Fibroblast of lung (primary cell): ENCODE results near the gene B3GALNT2. TPM values are rescaled to one million over a fixed set of nuclear protein-coding genes. Genes with fewer than 3 reads are reported as not detected.

Experiments used
- DNase-seq, 2 donors: peaks; one replicate each; pipeline versions ENCODE4 v3.0.0 to v3.0.0-alpha.2; 2010; ENCODE audit warnings: low read depth in 2 of 2
- H2AFZ ChIP-seq: 2 replicates; pipeline ENCODE4 v1.5.1; 2012; ENCODE audit warnings: low read length, control low read depth, inconsistent platforms
- H3K27ac ChIP-seq: 2 replicates; pipeline ENCODE4 v1.5.1; 2011; ENCODE audit warnings: low read length, control low read depth; ENCODE audit not compliant: insufficient read depth
- H3K27me3 ChIP-seq: 2 replicates; pipeline ENCODE4 v1.5.1; 2011; ENCODE audit warnings: mild to moderate bottlenecking, low read length; ENCODE audit not compliant: control insufficient read depth, insufficient read depth
- H3K36me3 ChIP-seq: 2 replicates; pipeline ENCODE4 v1.5.1; 2011; ENCODE audit warnings: low read length; ENCODE audit not compliant: control insufficient read depth, insufficient read depth
- H3K4me1 ChIP-seq: 2 replicates; pipeline ENCODE4 v1.5.1; 2011; ENCODE audit warnings: low read length; ENCODE audit not compliant: control insufficient read depth, insufficient read depth; ENCODE audit errors: extremely low read depth
- H3K4me2 ChIP-seq: 2 replicates; pipeline ENCODE4 v1.5.1; 2011; ENCODE audit warnings: low read length, control low read depth; ENCODE audit not compliant: insufficient read depth; ENCODE audit errors: extremely low read depth
- H3K4me3 ChIP-seq, 4 experiments: fragments of 200-600 bp in 1 of 4; sonication (generic) in 1 of 4; replicated peaks in 1 of 4; 2 replicates each; pipeline ENCODE4 v1.5.1; 2011 to 2016; ENCODE audit warnings: low read length in 4 of 4, low read depth in 3 of 4, mild to moderate bottlenecking in 3 of 4, control low read depth in 2 of 4, inconsistent platforms in 1 of 4, mixed read lengths in 1 of 4; ENCODE audit not compliant: insufficient read depth in 1 of 4; ENCODE audit errors: control extremely low read depth in 1 of 4
- H3K79me2 ChIP-seq: 2 replicates; pipeline ENCODE4 v1.5.1; 2012; ENCODE audit warnings: mild to moderate bottlenecking, low read length, inconsistent platforms; ENCODE audit not compliant: control insufficient read depth, insufficient read depth
- H3K9ac ChIP-seq: 2 replicates; pipeline ENCODE4 v1.5.1; 2011; ENCODE audit warnings: mild to moderate bottlenecking, low read length, control low read depth; ENCODE audit not compliant: insufficient read depth
- H3K9me3 ChIP-seq: 2 replicates; pipeline ENCODE4 v1.5.1; 2012; ENCODE audit warnings: low read depth, low read length; ENCODE audit not compliant: control insufficient read depth, insufficient read depth
- H4K20me1 ChIP-seq: 2 replicates; pipeline ENCODE4 v1.5.1; 2011; ENCODE audit warnings: low read length; ENCODE audit not compliant: control insufficient read depth, insufficient read depth; ENCODE audit errors: extremely low read depth
- EZH2 ChIP-seq: IDR thresholded peaks from 2 replicates; pipeline ENCODE4 v1.5.1; 2012; ENCODE audit warnings: low read length, control low read depth, mild to moderate bottlenecking; ENCODE audit errors: missing control alignments
- polyA plus RNA-seq, 2 donors: library from polyadenylated mRNA; depleted of rRNA in 1 of 2; stranded (reverse) in 1 of 2; unstranded in 1 of 2; fragments of >200 nt; gene quantifications; 2 replicates each; pipeline ENCODE4 v1.2.1, GENCODE V29; 2011 to 2012; ENCODE audit warnings: missing spikeins in 1 of 2
- total RNA-seq: library from RNA; depleted of rRNA; stranded (reverse); fragments of >200 nt; gene quantifications from 2 replicates; pipeline ENCODE4 v1.2.1, GENCODE V29; 2014
- TF ChIP-seq, protein P1 (sequence below), 2 donors: IDR thresholded peaks in 1 of 2; conservative IDR thresholded peaks in 1 of 2; 1 replicate in 1 of 2; 2 replicates in 1 of 2; pipeline ENCODE4 v1.5.1; 2011 to 2012; ENCODE audit warnings: low read length in 2 of 2, control low read depth in 1 of 2, inconsistent platforms in 1 of 2, low read depth in 1 of 2, mild to moderate bottlenecking in 1 of 2

The B3GALNT2 gene
- total and polyA plus RNA-seq, 2 donors (not counting 1 experiment from before 2014, with no cell fraction given), result 23.1 to 51.4 TPM

DNA sequence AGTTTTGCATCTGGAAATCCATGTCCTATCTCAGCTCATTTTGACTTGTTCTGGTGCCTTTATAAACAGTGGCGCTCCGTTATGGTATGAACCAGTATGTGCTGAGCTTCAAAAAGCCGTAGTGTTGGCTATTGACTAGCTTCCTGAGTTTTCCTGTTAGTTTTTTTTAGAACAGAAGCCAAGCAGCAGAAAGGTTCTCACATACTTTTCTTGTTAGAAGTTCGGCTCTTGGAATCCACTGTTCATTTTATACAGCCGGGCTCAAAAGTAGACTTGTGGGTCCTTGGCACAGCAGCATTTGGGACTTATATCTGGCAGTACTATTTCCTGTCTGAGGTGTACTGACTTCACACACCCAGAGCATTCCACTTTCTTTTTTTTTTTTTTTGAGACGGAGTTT lies 73.3 kb downstream of the B3GALNT2 start:
- no peaks in the 10 kb centered on the region for H3K4me1 ChIP-seq
- H3K27ac ChIP-seq, result no peak overlapping the region
- no peaks in the 10 kb centered on the region for H4K20me1 ChIP-seq
- no peaks in the 10 kb centered on the region for H3K27me3 ChIP-seq
- TF ChIP-seq, protein P1, sequence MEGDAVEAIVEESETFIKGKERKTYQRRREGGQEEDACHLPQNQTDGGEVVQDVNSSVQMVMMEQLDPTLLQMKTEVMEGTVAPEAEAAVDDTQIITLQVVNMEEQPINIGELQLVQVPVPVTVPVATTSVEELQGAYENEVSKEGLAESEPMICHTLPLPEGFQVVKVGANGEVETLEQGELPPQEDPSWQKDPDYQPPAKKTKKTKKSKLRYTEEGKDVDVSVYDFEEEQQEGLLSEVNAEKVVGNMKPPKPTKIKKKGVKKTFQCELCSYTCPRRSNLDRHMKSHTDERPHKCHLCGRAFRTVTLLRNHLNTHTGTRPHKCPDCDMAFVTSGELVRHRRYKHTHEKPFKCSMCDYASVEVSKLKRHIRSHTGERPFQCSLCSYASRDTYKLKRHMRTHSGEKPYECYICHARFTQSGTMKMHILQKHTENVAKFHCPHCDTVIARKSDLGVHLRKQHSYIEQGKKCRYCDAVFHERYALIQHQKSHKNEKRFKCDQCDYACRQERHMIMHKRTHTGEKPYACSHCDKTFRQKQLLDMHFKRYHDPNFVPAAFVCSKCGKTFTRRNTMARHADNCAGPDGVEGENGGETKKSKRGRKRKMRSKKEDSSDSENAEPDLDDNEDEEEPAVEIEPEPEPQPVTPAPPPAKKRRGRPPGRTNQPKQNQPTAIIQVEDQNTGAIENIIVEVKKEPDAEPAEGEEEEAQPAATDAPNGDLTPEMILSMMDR (conservative IDR thresholded peaks at IDR 0.05 in 1 of 2, IDR thresholded peaks at IDR 0.05 in 1 of 2; ENCODE audit: low read depth in 1 of 2, low read length in 2 of 2), result no peak
- TF ChIP-seq EZH2, result no peak
- H3K4me2 ChIP-seq, result no peak overlapping the region
- no peaks in the 10 kb centered on the region for H3K79me2 ChIP-seq
- H3K36me3 ChIP-seq, result peaks cover 3% of the 10 kb centered on the region
- DNase-seq, result peak in 1 of 2 donors; percentile 85
- no peak overlapping the region for H3K4me3 ChIP-seq
- H2AFZ ChIP-seq, result no peak overlapping the region
- H3K9ac ChIP-seq, result no peak overlapping the region
- no peaks in the 10 kb centered on the region for H3K9me3 ChIP-seq

DNA sequence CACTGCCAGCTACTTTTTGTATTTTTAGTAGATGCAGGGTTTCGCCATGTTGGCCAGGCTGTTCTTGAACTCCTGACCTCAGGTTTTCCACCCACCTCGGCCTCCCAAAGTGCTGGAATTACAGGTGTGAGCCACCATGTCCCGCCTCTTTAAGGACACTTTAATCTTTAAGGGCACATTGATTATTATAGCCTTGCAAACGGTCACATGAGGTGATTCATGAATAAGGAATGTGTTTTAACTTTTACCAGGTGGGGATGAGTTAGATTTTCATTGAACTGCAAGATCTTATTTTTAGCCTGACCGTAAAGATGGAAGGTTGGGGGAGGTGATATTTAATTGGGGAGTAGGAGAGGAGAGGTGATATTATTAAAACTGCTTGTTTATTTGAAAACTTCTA lies 75.1 kb downstream of the B3GALNT2 start:
- Histone ChIP-seq H3K9me3 (no peaks in the 10 kb centered on the region), H4K20me1 (no peaks in the 10 kb centered on the region), H3K9ac (no peak overlapping the region), H3K4me3 (no peak overlapping the region), H3K4me1 (no peaks in the 10 kb centered on the region), H2AFZ (no peak overlapping the region), H3K79me2 (no peaks in the 10 kb centered on the region), H3K4me2 (no peak overlapping the region), H3K27ac (no peak overlapping the region), H3K27me3 (no peaks in the 10 kb centered on the region), H3K36me3 (peaks cover 2% of the 10 kb centered on the region)
- peak in 1 of 2 donors; percentile 20 for DNase-seq
- TF ChIP-seq, protein P1 (conservative IDR thresholded peaks at IDR 0.05 in 1 of 2, IDR thresholded peaks at IDR 0.05 in 1 of 2; ENCODE audit: low read depth in 1 of 2, low read length in 2 of 2), result no peak
- no peak for TF ChIP-seq EZH2

DNA sequence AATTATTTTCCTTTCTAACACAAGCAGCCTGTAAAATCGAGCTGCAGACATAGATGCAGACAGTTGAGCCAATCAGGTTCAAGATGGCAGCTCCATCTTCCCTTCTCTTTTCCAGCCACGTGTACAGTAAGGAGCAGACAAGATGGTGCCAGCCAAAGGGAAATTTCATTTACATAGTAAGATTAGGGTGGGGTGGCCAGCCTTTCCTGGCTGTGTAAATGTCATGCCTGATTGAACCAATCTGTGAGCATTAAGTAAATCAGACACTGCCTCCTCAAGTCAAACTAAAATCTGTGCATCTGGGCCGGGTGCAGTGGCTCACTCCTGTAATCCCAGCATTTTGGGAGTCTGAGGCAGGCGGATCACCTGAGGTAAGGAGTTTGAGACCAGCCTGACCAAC lies 76.8 kb downstream of the B3GALNT2 start:
- no peak overlapping the region for H2AFZ ChIP-seq
- H3K4me3 ChIP-seq, result no peak overlapping the region
- no peak for TF ChIP-seq EZH2
- TF ChIP-seq, protein P1 (conservative IDR thresholded peaks at IDR 0.05 in 1 of 2, IDR thresholded peaks at IDR 0.05 in 1 of 2; ENCODE audit: low read depth in 1 of 2, low read length in 2 of 2), result no peak
- no peak overlapping the region for H3K27ac ChIP-seq
- DNase-seq, result no peak
- H3K9ac ChIP-seq, result no peak overlapping the region
- no peaks in the 10 kb centered on the region for H3K4me1 ChIP-seq
- H3K79me2 ChIP-seq, result no peaks in the 10 kb centered on the region
- H3K4me2 ChIP-seq, result no peak overlapping the region
- H4K20me1 ChIP-seq, result no peaks in the 10 kb centered on the region
- H3K27me3 ChIP-seq, result no peaks in the 10 kb centered on the region
- H3K9me3 ChIP-seq, result no peaks in the 10 kb centered on the region
- H3K36me3 ChIP-seq, result no peaks in the 10 kb centered on the region
